Measurements from ENCODE around the gene ADH6.

DNA sequence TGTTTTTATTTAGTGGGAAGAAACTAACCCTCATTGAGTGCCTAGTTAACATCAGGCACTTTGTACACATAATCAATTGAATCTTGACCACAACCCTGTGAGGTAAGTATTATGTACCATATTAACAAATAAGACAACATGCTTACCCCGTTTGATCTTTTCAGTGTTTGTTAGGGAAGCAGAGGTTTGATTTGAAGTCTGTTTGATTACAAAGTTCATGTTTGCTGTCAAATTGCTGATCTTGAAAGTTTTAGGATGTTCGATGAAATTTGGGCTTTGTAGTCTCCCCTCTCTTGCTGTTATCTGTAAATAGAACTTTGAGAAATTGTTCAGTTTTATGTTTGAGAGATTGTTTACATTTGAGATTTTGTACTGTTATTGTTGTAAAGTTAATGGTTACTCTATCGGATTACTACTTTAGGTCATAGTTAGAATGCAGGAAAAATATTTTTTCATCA is 61.5 kb downstream of the ADH6 start:
- no peak for TF ChIP-seq POLR2A (IDR thresholded peaks at IDR 0.05)
- TF ChIP-seq, protein P1, sequence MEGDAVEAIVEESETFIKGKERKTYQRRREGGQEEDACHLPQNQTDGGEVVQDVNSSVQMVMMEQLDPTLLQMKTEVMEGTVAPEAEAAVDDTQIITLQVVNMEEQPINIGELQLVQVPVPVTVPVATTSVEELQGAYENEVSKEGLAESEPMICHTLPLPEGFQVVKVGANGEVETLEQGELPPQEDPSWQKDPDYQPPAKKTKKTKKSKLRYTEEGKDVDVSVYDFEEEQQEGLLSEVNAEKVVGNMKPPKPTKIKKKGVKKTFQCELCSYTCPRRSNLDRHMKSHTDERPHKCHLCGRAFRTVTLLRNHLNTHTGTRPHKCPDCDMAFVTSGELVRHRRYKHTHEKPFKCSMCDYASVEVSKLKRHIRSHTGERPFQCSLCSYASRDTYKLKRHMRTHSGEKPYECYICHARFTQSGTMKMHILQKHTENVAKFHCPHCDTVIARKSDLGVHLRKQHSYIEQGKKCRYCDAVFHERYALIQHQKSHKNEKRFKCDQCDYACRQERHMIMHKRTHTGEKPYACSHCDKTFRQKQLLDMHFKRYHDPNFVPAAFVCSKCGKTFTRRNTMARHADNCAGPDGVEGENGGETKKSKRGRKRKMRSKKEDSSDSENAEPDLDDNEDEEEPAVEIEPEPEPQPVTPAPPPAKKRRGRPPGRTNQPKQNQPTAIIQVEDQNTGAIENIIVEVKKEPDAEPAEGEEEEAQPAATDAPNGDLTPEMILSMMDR (IDR thresholded peaks at IDR 0.05): no peak
